ENCODE measurements around the gene NAT16.

Gene NAT16

DNA sequence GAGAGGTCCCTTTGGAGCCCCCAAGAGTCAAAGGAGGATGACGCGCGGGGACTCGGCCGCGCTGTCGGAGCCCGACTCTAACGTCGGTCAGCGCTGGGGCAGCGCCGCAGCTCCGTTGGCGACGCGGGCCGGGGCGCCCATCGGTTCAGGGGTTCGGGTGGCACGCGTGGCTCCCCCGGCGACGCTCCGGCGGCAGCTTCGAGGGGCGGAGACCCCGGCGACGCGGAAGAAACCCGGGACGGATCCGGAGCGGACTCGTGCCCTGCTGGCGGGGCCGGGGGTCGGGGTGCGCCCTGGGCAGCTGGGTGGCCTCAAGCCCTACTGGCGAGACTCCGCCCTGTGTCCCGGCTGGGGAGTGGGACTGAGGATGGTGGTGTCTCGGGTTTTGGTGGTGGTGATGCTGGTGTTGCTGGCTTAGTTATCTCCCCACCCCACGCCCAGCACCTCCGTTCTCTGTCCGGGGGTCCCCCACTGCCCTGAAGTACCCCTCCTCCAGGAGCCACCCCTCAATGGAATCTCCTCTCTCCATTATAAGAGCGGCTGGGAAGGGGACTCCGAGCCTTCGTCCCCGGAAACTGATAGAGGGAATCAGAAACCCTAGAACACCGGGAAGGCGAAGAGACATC is at the start of gene NAT16:
Gene NAT16, minus strand, starts transcription at position 164 of the 626 bp plus-strand sequence. CDS start 5,486 bp downstream, outside the sequence.
- Histone ChIP-seq H3K27me3 (ENCODE audit: control insufficient read depth in 1 of 2, insufficient read depth in 2 of 2, low read length in 2 of 2) (peaks cover 44 to 54% of the 10 kb centered on the region in 2 donors), H3K9ac (ENCODE audit: low read length in 2 of 2) (no peak within 1 kb of the TSS), H3K36me3 (ENCODE audit: control insufficient read depth in 2 of 2, insufficient read depth in 2 of 2, low read length in 2 of 2) (no peaks in the 10 kb centered on the region)

DNA sequence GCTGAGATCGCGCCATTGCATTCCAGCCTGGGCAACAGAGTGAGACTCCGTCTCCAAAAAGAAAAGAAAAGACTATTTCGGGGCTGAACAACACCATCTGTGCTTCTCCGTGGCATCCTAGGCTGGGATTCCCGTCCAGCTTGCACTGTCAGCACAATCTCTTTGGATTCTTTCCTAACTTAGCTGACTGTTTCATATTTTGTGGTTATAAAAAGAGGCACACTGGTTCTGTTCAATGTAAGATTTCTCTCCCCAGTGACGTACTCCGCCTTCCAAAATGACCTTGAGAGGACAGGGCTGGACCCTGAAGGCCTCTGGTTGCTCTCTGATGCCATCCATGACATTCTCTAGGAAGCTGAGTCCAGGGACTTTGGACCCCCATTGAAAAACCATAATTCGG is 46.6 kb upstream of the NAT16 start:
- H3K4me3 ChIP-seq (ENCODE audit: low read length in 2 of 2) = no peak overlapping the region
- H3K36me3 ChIP-seq (ENCODE audit: control insufficient read depth in 2 of 2, insufficient read depth in 2 of 2, low read length in 2 of 2) = peaks cover 6 to 25% of the 10 kb centered on the region in 2 donors
- H3K27ac ChIP-seq (ENCODE audit: low read length) = no peak overlapping the region
- H3K9ac ChIP-seq (ENCODE audit: low read length in 2 of 2) = no peak overlapping the region
- H3K27me3 ChIP-seq (ENCODE audit: control insufficient read depth in 1 of 2, insufficient read depth in 2 of 2, low read length in 2 of 2) = no peaks in the 10 kb centered on the region
- no peaks in the 10 kb centered on the region for H3K4me1 ChIP-seq (ENCODE audit: control insufficient read depth, insufficient read depth, low read length)
- H3K9me3 ChIP-seq (ENCODE audit: control insufficient read depth in 2 of 2, low read length in 2 of 2) = no peaks in the 10 kb centered on the region

More for the DNA sequence above, at the start of gene NAT16:
- H3K4me1 ChIP-seq (ENCODE audit: control insufficient read depth, insufficient read depth, low read length) = peaks cover 9% of the 10 kb centered on the region
- peak within 1 kb of the TSS in 1 of 2 donors; percentile 29 for H3K4me3 ChIP-seq (ENCODE audit: low read length in 2 of 2)
- H3K27ac ChIP-seq (ENCODE audit: low read length) = no peak within 1 kb of the TSS
- no peaks in the 10 kb centered on the region for H3K9me3 ChIP-seq (ENCODE audit: control insufficient read depth in 2 of 2, low read length in 2 of 2)

DNA sequence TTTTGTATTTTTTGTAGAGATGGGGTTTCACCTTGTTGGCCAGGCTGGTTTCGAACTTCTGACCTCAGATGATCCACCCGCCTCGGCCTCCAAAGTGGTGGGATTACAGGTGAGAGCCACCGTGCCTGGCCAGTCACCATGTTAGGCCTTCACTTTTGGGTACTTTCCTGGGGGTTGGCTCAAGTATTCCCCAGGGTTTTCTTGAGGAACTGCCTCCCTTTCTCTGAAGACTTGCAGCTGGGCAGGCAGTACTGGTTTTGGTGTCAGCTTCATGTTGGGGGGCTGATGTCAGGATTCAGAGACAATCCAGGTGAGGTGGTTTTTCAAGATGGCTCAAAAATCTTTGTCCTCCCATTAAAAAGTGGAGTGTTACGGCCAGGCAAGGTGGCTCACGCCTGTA is 45.6 kb upstream of the NAT16 start:
- H3K4me3 ChIP-seq (ENCODE audit: low read length in 2 of 2) = no peak overlapping the region
- no peaks in the 10 kb centered on the region for H3K9me3 ChIP-seq (ENCODE audit: control insufficient read depth in 2 of 2, low read length in 2 of 2)
- no peak overlapping the region for H3K27ac ChIP-seq (ENCODE audit: low read length)
- peaks cover 6 to 27% of the 10 kb centered on the region in 2 donors for H3K36me3 ChIP-seq (ENCODE audit: control insufficient read depth in 2 of 2, insufficient read depth in 2 of 2, low read length in 2 of 2)
- no peaks in the 10 kb centered on the region for H3K27me3 ChIP-seq (ENCODE audit: control insufficient read depth in 1 of 2, insufficient read depth in 2 of 2, low read length in 2 of 2)
- no peak overlapping the region for H3K9ac ChIP-seq (ENCODE audit: low read length in 2 of 2)
- H3K4me1 ChIP-seq (ENCODE audit: control insufficient read depth, insufficient read depth, low read length) = no peaks in the 10 kb centered on the region

DNA sequence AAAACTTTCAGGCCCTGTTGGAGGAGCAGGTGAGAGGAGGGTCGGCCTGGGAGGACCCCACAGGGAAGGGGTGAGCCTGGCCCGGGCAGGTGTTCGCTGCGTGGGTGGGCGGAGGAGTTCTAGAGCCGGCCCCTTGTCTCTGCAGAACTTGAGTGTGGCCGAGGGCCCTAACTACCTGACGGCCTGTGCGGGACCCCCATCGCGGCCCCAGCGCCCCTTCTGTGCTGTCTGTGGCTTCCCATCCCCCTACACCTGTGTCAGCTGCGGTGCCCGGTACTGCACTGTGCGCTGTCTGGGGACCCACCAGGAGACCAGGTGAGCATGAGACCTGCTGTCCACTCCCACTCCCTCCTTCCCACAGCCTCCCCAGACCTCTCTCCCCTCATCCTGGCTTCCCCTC is 43.4 kb upstream of the NAT16 start:
- peaks cover 6 to 22% of the 10 kb centered on the region in 2 donors for H3K36me3 ChIP-seq (ENCODE audit: control insufficient read depth in 2 of 2, insufficient read depth in 2 of 2, low read length in 2 of 2)

DNA sequence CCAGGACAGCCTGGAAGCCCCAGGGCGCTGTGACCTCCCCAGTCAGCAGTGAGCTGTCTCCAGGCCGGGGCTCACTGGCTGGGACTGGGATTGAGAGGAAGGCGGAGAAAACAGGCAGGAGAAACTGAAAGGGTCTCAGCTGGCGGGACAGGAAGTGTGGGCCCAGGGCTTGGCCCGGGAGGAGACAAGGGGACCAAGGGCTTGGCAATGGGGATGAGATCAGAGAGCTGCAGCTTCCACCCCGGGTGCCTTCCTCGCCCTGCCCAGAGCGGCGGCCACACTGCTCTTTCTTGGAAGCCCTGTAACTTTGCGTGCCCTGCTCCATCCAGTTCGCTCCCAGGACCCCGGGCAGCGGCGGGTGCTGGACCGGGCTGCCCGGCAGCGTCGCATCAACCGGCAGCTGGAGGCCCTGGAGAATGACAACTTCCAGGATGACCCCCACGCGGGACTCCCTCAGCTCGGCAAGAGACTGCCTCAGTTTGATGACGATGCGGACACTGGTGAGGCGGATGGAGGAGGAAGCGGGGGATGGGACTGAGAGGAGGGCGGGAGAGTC is 42.3 kb upstream of the NAT16 start:
- no peaks in the 10 kb centered on the region for H3K9me3 ChIP-seq (ENCODE audit: control insufficient read depth in 2 of 2, low read length in 2 of 2)

More for the DNA sequence above, 43.4 kb upstream of the NAT16 start:
- Histone ChIP-seq H3K27me3 (ENCODE audit: control insufficient read depth in 1 of 2, insufficient read depth in 2 of 2, low read length in 2 of 2) (no peaks in the 10 kb centered on the region), H3K4me1 (ENCODE audit: control insufficient read depth, insufficient read depth, low read length) (peaks cover 13% of the 10 kb centered on the region), H3K9me3 (ENCODE audit: control insufficient read depth in 2 of 2, low read length in 2 of 2) (no peaks in the 10 kb centered on the region), H3K4me3 (ENCODE audit: low read length in 2 of 2) (no peak overlapping the region), H3K27ac (ENCODE audit: low read length) (no peak overlapping the region), H3K9ac (ENCODE audit: low read length in 2 of 2) (no peak overlapping the region)

DNA sequence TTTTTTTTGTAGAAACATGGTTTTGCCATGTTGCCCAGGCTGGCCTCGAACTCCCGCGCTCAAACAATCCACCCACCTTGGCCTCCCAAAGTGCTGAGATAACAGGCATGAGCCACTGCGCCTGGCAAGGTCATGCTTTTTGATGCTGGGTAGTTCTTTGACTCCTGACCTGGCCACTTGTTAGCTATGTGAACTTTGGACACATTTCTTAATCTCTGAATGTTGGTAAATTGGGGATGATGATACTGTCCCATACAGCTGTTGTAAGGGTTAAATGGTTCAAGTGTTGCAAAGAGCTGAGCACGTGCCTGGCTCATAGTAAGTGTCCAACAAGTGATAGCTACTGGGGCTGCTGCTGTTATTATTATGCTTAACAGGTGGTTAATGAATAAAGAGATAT is 40.2 kb upstream of the NAT16 start:
- Histone ChIP-seq H3K4me3 (ENCODE audit: low read length in 2 of 2) (no peak overlapping the region), H3K4me1 (ENCODE audit: control insufficient read depth, insufficient read depth, low read length) (peaks cover 32% of the 10 kb centered on the region), H3K9ac (ENCODE audit: low read length in 2 of 2) (no peak overlapping the region), H3K27me3 (ENCODE audit: control insufficient read depth in 1 of 2, insufficient read depth in 2 of 2, low read length in 2 of 2) (no peaks in the 10 kb centered on the region), H3K9me3 (ENCODE audit: control insufficient read depth in 2 of 2, low read length in 2 of 2) (no peaks in the 10 kb centered on the region), H3K27ac (ENCODE audit: low read length) (no peak overlapping the region), H3K36me3 (ENCODE audit: control insufficient read depth in 2 of 2, insufficient read depth in 2 of 2, low read length in 2 of 2) (peaks cover 3 to 14% of the 10 kb centered on the region in 2 donors)

More for the DNA sequence above, 42.3 kb upstream of the NAT16 start:
- no peaks in the 10 kb centered on the region for H3K27me3 ChIP-seq (ENCODE audit: control insufficient read depth in 1 of 2, insufficient read depth in 2 of 2, low read length in 2 of 2)
- H3K9ac ChIP-seq (ENCODE audit: low read length in 2 of 2) = no peak overlapping the region
- no peak overlapping the region for H3K27ac ChIP-seq (ENCODE audit: low read length)
- H3K36me3 ChIP-seq (ENCODE audit: control insufficient read depth in 2 of 2, insufficient read depth in 2 of 2, low read length in 2 of 2) = peaks cover 6 to 18% of the 10 kb centered on the region in 2 donors
- H3K4me3 ChIP-seq (ENCODE audit: low read length in 2 of 2) = no peak overlapping the region
- H3K4me1 ChIP-seq (ENCODE audit: control insufficient read depth, insufficient read depth, low read length) = peaks cover 18% of the 10 kb centered on the region

DNA sequence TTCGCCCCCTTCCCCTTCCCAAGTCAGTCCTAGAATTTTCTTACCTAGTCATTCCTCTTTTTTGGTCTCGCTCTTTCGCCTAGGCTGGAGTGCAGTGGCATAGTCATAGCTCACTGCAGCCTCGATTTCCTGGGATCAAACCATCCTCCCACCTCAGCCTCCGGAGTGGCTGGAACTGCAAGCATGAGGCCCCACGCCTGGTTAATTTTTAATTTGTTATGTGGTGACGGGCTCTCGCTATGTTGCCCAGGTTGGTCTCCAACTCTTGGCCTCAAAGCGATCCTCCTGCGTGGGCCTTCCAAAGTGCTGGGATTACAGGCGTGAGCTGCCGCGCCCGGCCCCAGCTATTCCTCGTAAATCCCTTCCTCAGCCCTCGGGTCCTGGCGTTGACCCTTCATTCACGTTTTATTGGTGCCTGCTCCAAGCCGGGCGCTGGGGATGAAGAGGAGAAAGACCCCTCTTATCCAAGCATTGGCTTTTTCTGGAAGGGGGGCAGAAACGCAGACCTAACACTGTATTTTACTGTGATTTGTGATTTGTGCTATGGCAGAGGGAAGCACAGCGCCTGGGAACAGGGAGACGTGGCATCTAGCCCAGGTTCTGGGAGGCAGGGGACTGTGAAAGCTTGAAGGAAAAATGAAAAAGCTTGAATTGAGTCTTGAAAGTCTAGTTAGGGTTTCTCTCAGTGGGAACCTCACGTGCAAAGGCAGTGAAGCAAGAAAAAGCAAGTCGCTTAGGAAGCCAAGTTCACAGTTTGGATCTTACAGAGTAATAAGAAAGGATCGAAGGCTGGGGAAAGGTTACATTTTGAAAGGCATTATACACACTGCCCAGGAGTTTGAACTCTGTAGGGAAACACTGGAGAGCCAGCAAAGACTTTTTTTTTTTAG is 38.4 kb upstream of the NAT16 start:
- Histone ChIP-seq H3K36me3 (ENCODE audit: control insufficient read depth in 2 of 2, insufficient read depth in 2 of 2, low read length in 2 of 2) (peaks cover 0 to 10% of the 10 kb centered on the region in 2 donors), H3K9me3 (ENCODE audit: control insufficient read depth in 2 of 2, low read length in 2 of 2) (no peaks in the 10 kb centered on the region), H3K27ac (ENCODE audit: low read length) (peak overlapping the region; percentile 80), H3K9ac (ENCODE audit: low read length in 2 of 2) (peak overlapping the region; percentile 80 to 81), H3K4me1 (ENCODE audit: control insufficient read depth, insufficient read depth, low read length) (peaks cover 35% of the 10 kb centered on the region), H3K4me3 (ENCODE audit: low read length in 2 of 2) (peak overlapping the region; percentile 90 to 97), H3K27me3 (ENCODE audit: control insufficient read depth in 1 of 2, insufficient read depth in 2 of 2, low read length in 2 of 2) (no peaks in the 10 kb centered on the region)

DNA sequence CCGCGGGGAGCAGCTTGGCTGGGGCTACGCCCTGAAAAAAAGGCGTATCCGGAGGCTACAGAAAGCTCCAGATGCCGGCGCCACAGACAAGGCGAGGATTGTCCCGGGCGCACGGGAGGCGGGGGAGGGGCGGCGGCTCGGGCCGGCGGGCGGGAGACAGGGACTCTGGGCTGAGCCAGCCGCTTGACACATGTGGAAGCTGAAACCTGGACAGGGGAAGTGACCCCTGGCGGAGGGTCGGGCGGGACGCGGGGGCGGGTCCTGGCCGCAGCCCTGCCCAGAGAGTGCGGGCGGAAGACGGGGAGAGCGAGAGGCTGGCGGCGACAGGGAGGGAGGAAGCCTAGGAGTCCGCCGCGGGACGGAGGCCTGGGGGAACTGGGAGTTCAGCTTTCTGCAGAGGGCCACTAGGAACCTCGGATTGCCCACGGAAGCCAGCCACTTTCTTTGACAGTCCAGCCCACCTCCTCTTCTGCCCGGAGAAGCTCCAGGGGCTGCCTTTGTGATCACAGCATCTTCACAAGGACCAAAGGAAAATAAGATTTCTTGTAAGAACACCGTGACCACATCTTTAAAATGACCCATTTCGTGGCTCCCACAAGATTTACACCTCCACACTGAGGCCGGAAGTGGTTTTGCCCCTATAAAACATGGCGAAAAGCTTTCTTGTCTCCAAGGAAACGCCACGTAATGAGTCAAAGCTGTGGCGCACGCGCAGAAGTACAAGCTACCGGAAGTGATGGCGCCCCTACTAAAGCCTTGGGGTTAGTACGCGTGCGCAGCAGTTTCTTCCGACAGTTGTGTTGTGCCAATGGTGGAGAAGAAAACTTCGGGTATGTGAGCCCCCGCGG is 37.5 kb upstream of the NAT16 start, which contains the start of the genes PLOD3 and ZNHIT1:
Gene PLOD3, minus strand, starts transcription at position 194 of the 848 bp plus-strand sequence. CDS start 307 bp downstream, outside the sequence.
Gene ZNHIT1, plus strand, starts transcription at position 778 of the 848 bp plus-strand sequence. Its CDS starts 31 bp downstream, at position 809.
- Histone ChIP-seq H3K4me3 (ENCODE audit: low read length in 2 of 2) (peak within 1 kb of the TSS; percentile 90 to 97), H3K9ac (ENCODE audit: low read length in 2 of 2) (peak within 1 kb of the TSS; percentile 80 to 81), H3K9me3 (ENCODE audit: control insufficient read depth in 2 of 2, low read length in 2 of 2) (no peaks in the 10 kb centered on the region), H3K36me3 (ENCODE audit: control insufficient read depth in 2 of 2, insufficient read depth in 2 of 2, low read length in 2 of 2) (peaks cover 0 to 8% of the 10 kb centered on the region in 2 donors), H3K27ac (ENCODE audit: low read length) (peak within 1 kb of the TSS; percentile 80), H3K4me1 (ENCODE audit: control insufficient read depth, insufficient read depth, low read length) (peaks cover 35% of the 10 kb centered on the region), H3K27me3 (ENCODE audit: control insufficient read depth in 1 of 2, insufficient read depth in 2 of 2, low read length in 2 of 2) (no peaks in the 10 kb centered on the region)

DNA sequence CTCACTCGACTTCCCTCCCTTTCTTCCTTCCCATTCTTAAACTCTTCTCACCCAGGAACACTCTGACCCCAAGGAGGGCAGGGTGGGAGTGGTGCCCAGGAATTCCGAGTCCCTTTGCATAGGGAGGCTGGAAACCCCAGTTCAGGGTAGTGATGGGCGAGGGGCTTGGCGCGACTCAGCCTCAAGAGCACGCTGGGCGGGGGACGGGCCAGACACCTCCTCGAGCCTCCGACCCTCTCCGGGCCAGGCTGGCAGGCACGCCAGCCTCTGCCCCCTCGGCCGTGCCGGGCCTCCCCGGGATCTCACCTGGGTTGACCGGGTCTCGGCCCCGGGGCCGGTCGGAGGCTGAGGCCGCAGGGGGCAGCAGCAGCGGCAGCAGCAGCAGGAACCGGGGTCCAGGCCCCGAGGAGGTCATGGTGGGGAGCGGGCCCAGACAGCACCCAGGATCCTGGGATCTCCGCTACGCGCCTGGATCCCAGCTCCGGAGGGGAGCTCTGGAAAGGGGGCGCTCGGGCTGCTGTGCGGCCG is 36.8 kb upstream of the NAT16 start:
- peak overlapping the region; percentile 72 to 81 for H3K9ac ChIP-seq (ENCODE audit: low read length in 2 of 2)
- no peaks in the 10 kb centered on the region for H3K27me3 ChIP-seq (ENCODE audit: control insufficient read depth in 1 of 2, insufficient read depth in 2 of 2, low read length in 2 of 2)
- peaks cover under 1 to 9% of the 10 kb centered on the region in 2 donors for H3K36me3 ChIP-seq (ENCODE audit: control insufficient read depth in 2 of 2, insufficient read depth in 2 of 2, low read length in 2 of 2)
- H3K4me1 ChIP-seq (ENCODE audit: control insufficient read depth, insufficient read depth, low read length) = peaks cover 35% of the 10 kb centered on the region
- H3K4me3 ChIP-seq (ENCODE audit: low read length in 2 of 2) = peak overlapping the region; percentile 90 to 97
- peak overlapping the region; percentile 80 for H3K27ac ChIP-seq (ENCODE audit: low read length)
- no peaks in the 10 kb centered on the region for H3K9me3 ChIP-seq (ENCODE audit: control insufficient read depth in 2 of 2, low read length in 2 of 2)

Measured in stomach smooth muscle (tissue), 2 donors.